Activated naive CD8-positive, alpha-beta T cell (primary cell): ENCODE results near the gene TMEM131.

Experiments
- H3K27ac Mint-ChIP-seq: one replicate; pipeline ENCODE4 v1.8.0; 2021; ENCODE audit warnings: mixed read lengths
- H3K27me3 Mint-ChIP-seq: one replicate; pipeline ENCODE4 v1.8.0; 2021; ENCODE audit warnings: mixed read lengths
- H3K36me3 Mint-ChIP-seq: one replicate; pipeline ENCODE4 v1.8.0; 2021; ENCODE audit warnings: mixed read lengths
- H3K4me1 Mint-ChIP-seq: one replicate; pipeline ENCODE4 v1.8.0; 2021; ENCODE audit warnings: low read depth, mixed read lengths
- H3K4me3 Mint-ChIP-seq: one replicate; pipeline ENCODE4 v1.8.0; 2021; ENCODE audit warnings: mild to moderate bottlenecking, mixed read lengths
- H3K9me3 Mint-ChIP-seq: one replicate; pipeline ENCODE4 v1.8.0; 2021; ENCODE audit warnings: low read depth, mixed read lengths

Gene TMEM131

GRCh38 chr2:97742381-97742847 lies 253.3 kb downstream of the TMEM131 start:
- Mint-ChIP-seq H3K9me3 (no peaks in the 10 kb centered on the region), H3K4me1 (peaks cover 70% of the 10 kb centered on the region)

GRCh38 chr2:97741686-97742085 lies 254.1 kb downstream of the TMEM131 start:
- Mint-ChIP-seq H3K4me1 (peaks cover 63% of the 10 kb centered on the region), H3K27ac (peak overlapping the region; percentile 79), H3K9me3 (no peaks in the 10 kb centered on the region), H3K36me3 (peaks cover 18% of the 10 kb centered on the region), H3K27me3 (no peaks in the 10 kb centered on the region), H3K4me3 (no peak overlapping the region)

More at GRCh38 chr2:97742381-97742847, 253.3 kb downstream of the TMEM131 start:
- Mint-ChIP-seq H3K27ac (peak overlapping the region; percentile 79), H3K36me3 (peaks cover 19% of the 10 kb centered on the region), H3K27me3 (no peaks in the 10 kb centered on the region), H3K4me3 (no peak overlapping the region)

GRCh38 chr2:97741251-97741650 lies 254.5 kb downstream of the TMEM131 start:
- Mint-ChIP-seq H3K36me3 (peaks cover 20% of the 10 kb centered on the region), H3K4me3 (no peak overlapping the region)

GRCh38 chr2:97740590-97741182 lies 255.1 kb downstream of the TMEM131 start:
- H3K27ac Mint-ChIP-seq: no peak overlapping the region
- peaks cover 21% of the 10 kb centered on the region for H3K36me3 Mint-ChIP-seq
- peaks cover 57% of the 10 kb centered on the region for H3K4me1 Mint-ChIP-seq
- H3K4me3 Mint-ChIP-seq: no peak overlapping the region
- no peaks in the 10 kb centered on the region for H3K9me3 Mint-ChIP-seq
- no peaks in the 10 kb centered on the region for H3K27me3 Mint-ChIP-seq

More at GRCh38 chr2:97741251-97741650, 254.5 kb downstream of the TMEM131 start:
- H3K27me3 Mint-ChIP-seq: no peaks in the 10 kb centered on the region
- H3K4me1 Mint-ChIP-seq: peaks cover 60% of the 10 kb centered on the region
- no peaks in the 10 kb centered on the region for H3K9me3 Mint-ChIP-seq
- no peak overlapping the region for H3K27ac Mint-ChIP-seq

GRCh38 chr2:97739893-97740245 lies 255.9 kb downstream of the TMEM131 start:
- peaks cover 21% of the 10 kb centered on the region for H3K36me3 Mint-ChIP-seq
- H3K27ac Mint-ChIP-seq: no peak overlapping the region
- H3K4me3 Mint-ChIP-seq: no peak overlapping the region
- H3K9me3 Mint-ChIP-seq: no peaks in the 10 kb centered on the region
- no peaks in the 10 kb centered on the region for H3K27me3 Mint-ChIP-seq
- H3K4me1 Mint-ChIP-seq: peaks cover 50% of the 10 kb centered on the region

GRCh38 chr2:97739020-97739892 lies 256.5 kb downstream of the TMEM131 start:
- Mint-ChIP-seq H3K4me3 (no peak overlapping the region), H3K27ac (peak overlapping the region; percentile 70), H3K27me3 (no peaks in the 10 kb centered on the region), H3K36me3 (peaks cover 17% of the 10 kb centered on the region), H3K9me3 (no peaks in the 10 kb centered on the region), H3K4me1 (peaks cover 45% of the 10 kb centered on the region)

GRCh38 chr2:97738179-97739019 lies 257.3 kb downstream of the TMEM131 start:
- Mint-ChIP-seq H3K36me3 (peaks cover 15% of the 10 kb centered on the region), H3K27me3 (no peaks in the 10 kb centered on the region), H3K27ac (peak overlapping the region; percentile 70)

GRCh38 chr2:97737421-97738178 lies 258.1 kb downstream of the TMEM131 start:
- no peaks in the 10 kb centered on the region for H3K27me3 Mint-ChIP-seq
- H3K36me3 Mint-ChIP-seq: peaks cover 15% of the 10 kb centered on the region
- H3K27ac Mint-ChIP-seq: no peak overlapping the region
- no peak overlapping the region for H3K4me3 Mint-ChIP-seq
- H3K4me1 Mint-ChIP-seq: peaks cover 30% of the 10 kb centered on the region
- no peaks in the 10 kb centered on the region for H3K9me3 Mint-ChIP-seq

More at GRCh38 chr2:97738179-97739019, 257.3 kb downstream of the TMEM131 start:
- no peak overlapping the region for H3K4me3 Mint-ChIP-seq
- H3K9me3 Mint-ChIP-seq: no peaks in the 10 kb centered on the region
- peaks cover 37% of the 10 kb centered on the region for H3K4me1 Mint-ChIP-seq

GRCh38 chr2:97736608-97737330 lies 259.0 kb downstream of the TMEM131 start:
- no peaks in the 10 kb centered on the region for H3K27me3 Mint-ChIP-seq
- H3K4me3 Mint-ChIP-seq: no peak overlapping the region
- peaks cover 13% of the 10 kb centered on the region for H3K36me3 Mint-ChIP-seq
- no peaks in the 10 kb centered on the region for H3K9me3 Mint-ChIP-seq
- H3K27ac Mint-ChIP-seq: peak overlapping the region; percentile 36
- peaks cover 24% of the 10 kb centered on the region for H3K4me1 Mint-ChIP-seq

GRCh38 chr2:97736185-97736584 lies 259.6 kb downstream of the TMEM131 start:
- H3K36me3 Mint-ChIP-seq: peaks cover 13% of the 10 kb centered on the region
- peak overlapping the region; percentile 36 for H3K27ac Mint-ChIP-seq

GRCh38 chr2:97735161-97735561 lies 260.6 kb downstream of the TMEM131 start:
- H3K9me3 Mint-ChIP-seq: no peaks in the 10 kb centered on the region
- H3K27ac Mint-ChIP-seq: no peak overlapping the region
- H3K36me3 Mint-ChIP-seq: peaks cover 16% of the 10 kb centered on the region
- no peak overlapping the region for H3K4me3 Mint-ChIP-seq
- no peaks in the 10 kb centered on the region for H3K27me3 Mint-ChIP-seq
- H3K4me1 Mint-ChIP-seq: peaks cover 25% of the 10 kb centered on the region

More at GRCh38 chr2:97736185-97736584, 259.6 kb downstream of the TMEM131 start:
- no peaks in the 10 kb centered on the region for H3K27me3 Mint-ChIP-seq
- H3K4me3 Mint-ChIP-seq: no peak overlapping the region
- no peaks in the 10 kb centered on the region for H3K9me3 Mint-ChIP-seq
- peaks cover 26% of the 10 kb centered on the region for H3K4me1 Mint-ChIP-seq

GRCh38 chr2:97734061-97735051 lies 261.4 kb downstream of the TMEM131 start:
- no peaks in the 10 kb centered on the region for H3K9me3 Mint-ChIP-seq
- no peak overlapping the region for H3K27ac Mint-ChIP-seq
- peaks cover 26% of the 10 kb centered on the region for H3K4me1 Mint-ChIP-seq
- peaks cover 17% of the 10 kb centered on the region for H3K36me3 Mint-ChIP-seq
- H3K4me3 Mint-ChIP-seq: no peak overlapping the region
- no peaks in the 10 kb centered on the region for H3K27me3 Mint-ChIP-seq
